CD4-positive, alpha-beta T cell (primary cell): Measurements from ENCODE around the gene DESI1. TPM values are rescaled to one million over a fixed set of nuclear protein-coding genes. Genes with fewer than 3 reads are reported as not detected.

ENCODE experiments used
- ATAC-seq: fragments of 200-7000 bp; cut with Tn5 transposase; one replicate; pipeline ENCODE4 v1.10.0; 2022; ENCODE audit warnings: mild to moderate bottlenecking; ENCODE audit not compliant: poor library complexity
- CTCF ChIA-PET: fragments of 350-600 bp; sonication (Branson Sonifier 250); formaldehyde crosslinking; loops from one replicate; lab custom pipeline; 2021; ENCODE audit warnings: antibody characterized with exemption, inconsistent platforms; lab: Charles Lee
- POLR2A ChIA-PET: fragments of 350-600 bp; sonication (Branson Sonifier 250); formaldehyde crosslinking; loops from one replicate; lab custom pipeline; 2021; ENCODE audit warnings: antibody characterized with exemption, inconsistent platforms; lab: Charles Lee
- DNase-seq, 14 experiments: peaks; one replicate each; pipeline ENCODE4 v3.0.0-alpha.2; 2013 to 2020; ENCODE audit warnings: mixed read lengths in 2 of 14
- H3K27ac ChIP-seq, 2 donors: one replicate each; pipeline versions ENCODE4 v1.5.1 to v1.7.0; 2013; ENCODE audit warnings: low read length in 2 of 2, low read depth in 1 of 2, mild to moderate bottlenecking in 1 of 2
- H3K27me3 ChIP-seq, 2 experiments: 1 replicate in 1 of 2; 2 replicates in 1 of 2; pipeline versions ENCODE4 v1.6.1 to v1.7.0; 2013; ENCODE audit warnings: low read length in 2 of 2, control low read depth in 1 of 2, mild to moderate bottlenecking in 1 of 2, moderate library complexity in 1 of 2; ENCODE audit not compliant: insufficient read depth in 2 of 2, control insufficient read depth in 1 of 2
- H3K36me3 ChIP-seq: one replicate; pipeline ENCODE4 v1.6.1; 2013; ENCODE audit warnings: low read length, control low read depth; ENCODE audit not compliant: insufficient read depth
- H3K4me1 ChIP-seq: one replicate; pipeline ENCODE4 v1.6.1; 2013; ENCODE audit warnings: low read length, control low read depth; ENCODE audit not compliant: insufficient read depth
- H3K4me3 ChIP-seq: one replicate; pipeline ENCODE4 v1.5.1; 2013; ENCODE audit warnings: mild to moderate bottlenecking, low read length, moderate library complexity
- H3K9me3 ChIP-seq, 2 experiments: 1 replicate in 1 of 2; 2 replicates in 1 of 2; pipeline versions ENCODE4 v1.6.1 to v1.7.0; 2013; ENCODE audit warnings: low read length in 2 of 2, mild to moderate bottlenecking in 2 of 2, control low read depth in 1 of 2, moderate library complexity in 1 of 2; ENCODE audit not compliant: control insufficient read depth in 1 of 2, insufficient read depth in 1 of 2
- H3K27ac Mint-ChIP-seq: one replicate; pipeline ENCODE4 v1.8.0; 2020; ENCODE audit warnings: mixed read lengths
- H3K27me3 Mint-ChIP-seq: one replicate; pipeline ENCODE4 v1.8.0; 2021; ENCODE audit warnings: mixed read lengths
- H3K36me3 Mint-ChIP-seq: one replicate; pipeline ENCODE4 v1.8.0; 2021; ENCODE audit warnings: low read depth, mixed read lengths
- H3K4me1 Mint-ChIP-seq: one replicate; pipeline ENCODE4 v1.8.0; 2021; ENCODE audit warnings: low read depth, mixed read lengths
- H3K4me3 Mint-ChIP-seq: one replicate; pipeline ENCODE4 v1.8.0; 2020; ENCODE audit warnings: mild to moderate bottlenecking, mixed read lengths
- H3K9me3 Mint-ChIP-seq: one replicate; pipeline ENCODE4 v1.8.0; 2020; ENCODE audit warnings: mixed read lengths
- CTCF ChIP-seq: fragments of 200-600 bp; IDR thresholded peaks from one replicate; pipeline ENCODE4 v1.8.0; 2022; ENCODE audit warnings: antibody characterized with exemption, mild to moderate bottlenecking
- intact Hi-C, 2 experiments: fragments of 100-400 bp; cut with DNase I in 1 of 2; cut with micrococcal nuclease in 1 of 2; formaldehyde crosslinking; loops; one replicate each; pipeline versions ENCODE4 v1.15.1 to v1.9.0; 2023 to 2025; cut with DNase I, micrococcal nuclease
- total RNA-seq, 174 experiments: library from RNA in 2 of 174; stranded (reverse) in 2 of 174; gene quantifications; one replicate each; pipeline ENCODE4 v1.2.3 and lab custom pipeline; 2021 to 2026

The DESI1 gene
- total RNA-seq, 2 experiments from 2014 or later = 12.7 to 13.0 TPM

- Histone ChIP-seq H3K4me3 (no peak overlapping the region), H3K4me1 (no peaks in the 10 kb centered on the region), H3K27me3 (no peaks in the 10 kb centered on the region), H3K36me3 (peaks cover 98% of the 10 kb centered on the region), H3K27ac (no peak overlapping the region), H3K9me3 (no peaks in the 10 kb centered on the region)
- DNase-seq = no peak
- ChIA-PET POLR2A (no interaction called here), CTCF (interaction anchor here (1.0 to 2.5 kb wide), 2 partner anchors 12 to 30 kb away, joined by 3 to 6 read pairs; no protein-coding TSS in a partner anchor)
- Mint-ChIP-seq H3K4me3 (no peak overlapping the region), H3K4me1 (no peaks in the 10 kb centered on the region), H3K36me3 (peaks cover 92% of the 10 kb centered on the region), H3K9me3 (no peaks in the 10 kb centered on the region), H3K27ac (no peak overlapping the region), H3K27me3 (no peaks in the 10 kb centered on the region)
- TF ChIP-seq CTCF = no peak
- no peak for ATAC-seq
- intact Hi-C loops = no loop called here
These were observed 33.5 kb upstream of the DESI1 start for GRCh38 chr22:41654322-41654721.

GRCh38 chr22:41650821-41651220 is 30.0 kb upstream of the DESI1 start:
- no peaks in the 10 kb centered on the region for H3K9me3 ChIP-seq
- H3K36me3 ChIP-seq = peaks cover 92% of the 10 kb centered on the region
- no peak overlapping the region for H3K27ac Mint-ChIP-seq
- intact Hi-C loops = no loop called here
- H3K4me1 Mint-ChIP-seq = peaks cover 6% of the 10 kb centered on the region
- no peak overlapping the region for H3K4me3 Mint-ChIP-seq
- H3K36me3 Mint-ChIP-seq = peaks cover 89% of the 10 kb centered on the region
- CTCF ChIA-PET = interaction anchor here (1.2 kb wide), 1 partner anchor 16 kb away, joined by 3 read pairs; no protein-coding TSS in a partner anchor
- H3K9me3 Mint-ChIP-seq = no peaks in the 10 kb centered on the region
- H3K27ac ChIP-seq = no peak overlapping the region
- POLR2A ChIA-PET = interaction anchor here (1.7 kb wide), 1 partner anchor 9 kb away, joined by 3 read pairs; no protein-coding TSS in a partner anchor
- ATAC-seq (no peak), DNase-seq (no peak)
- H3K27me3 ChIP-seq = no peaks in the 10 kb centered on the region
- no peaks in the 10 kb centered on the region for H3K27me3 Mint-ChIP-seq
- H3K4me1 ChIP-seq = no peaks in the 10 kb centered on the region
- H3K4me3 ChIP-seq = no peak overlapping the region
- TF ChIP-seq CTCF = no peak

DNA sequence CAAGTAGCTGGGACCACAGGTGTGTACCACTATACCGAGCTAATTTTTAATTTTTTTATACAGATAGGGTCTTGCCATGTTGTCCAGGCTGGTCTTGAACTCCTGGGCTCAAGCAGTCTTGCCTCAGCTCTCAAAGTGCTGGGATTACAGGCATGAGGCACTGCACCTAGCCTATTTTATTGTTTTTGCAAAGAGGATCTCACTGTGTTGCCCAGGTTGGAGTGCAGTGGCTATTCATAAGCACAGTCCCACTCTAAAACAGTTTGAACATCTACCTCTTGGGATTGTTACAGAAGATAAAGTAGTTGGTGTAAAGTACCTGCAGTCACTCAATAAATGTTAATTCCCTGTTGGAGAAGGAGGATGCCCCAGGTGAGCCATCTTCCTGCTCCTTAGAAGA is 29.4 kb upstream of the DESI1 start:
- Mint-ChIP-seq H3K4me3 (no peak overlapping the region), H3K9me3 (no peaks in the 10 kb centered on the region)
- intact Hi-C loops = no loop called here

More for the DNA sequence above, 29.4 kb upstream of the DESI1 start:
- Mint-ChIP-seq H3K36me3 (peaks cover 89% of the 10 kb centered on the region), H3K27me3 (no peaks in the 10 kb centered on the region), H3K27ac (no peak overlapping the region), H3K4me1 (peaks cover 6% of the 10 kb centered on the region)
- H3K9me3 ChIP-seq = no peaks in the 10 kb centered on the region
- DNase-seq = no peak
- H3K4me1 ChIP-seq = no peaks in the 10 kb centered on the region
- TF ChIP-seq CTCF = no peak
- peaks cover 93% of the 10 kb centered on the region for H3K36me3 ChIP-seq
- no peaks in the 10 kb centered on the region for H3K27me3 ChIP-seq
- POLR2A ChIA-PET = interaction anchor here (0.9 to 1.7 kb wide), 2 partner anchors 10 to 238 kb away, joined by 3 to 4 read pairs; no protein-coding TSS in a partner anchor
- H3K27ac ChIP-seq = no peak overlapping the region
- H3K4me3 ChIP-seq = no peak overlapping the region
- no peak for ATAC-seq
- CTCF ChIA-PET = interaction anchor here (1.2 to 1.3 kb wide), 2 partner anchors 17 kb away, joined by 3 to 4 read pairs; no protein-coding TSS in a partner anchor
